Measurements from ENCODE around the gene WDR27. TPM values are rescaled to one million over a fixed set of nuclear protein-coding genes. Genes with fewer than 3 reads are reported as not detected.

WDR27 gene
- total and polyA plus RNA-seq, 10 of the 15 experiments (the other 5 are each of a cell fraction or from before 2014, with no cell fraction given) = 1.9 to 33.2 (median 19.0) TPM

DNA sequence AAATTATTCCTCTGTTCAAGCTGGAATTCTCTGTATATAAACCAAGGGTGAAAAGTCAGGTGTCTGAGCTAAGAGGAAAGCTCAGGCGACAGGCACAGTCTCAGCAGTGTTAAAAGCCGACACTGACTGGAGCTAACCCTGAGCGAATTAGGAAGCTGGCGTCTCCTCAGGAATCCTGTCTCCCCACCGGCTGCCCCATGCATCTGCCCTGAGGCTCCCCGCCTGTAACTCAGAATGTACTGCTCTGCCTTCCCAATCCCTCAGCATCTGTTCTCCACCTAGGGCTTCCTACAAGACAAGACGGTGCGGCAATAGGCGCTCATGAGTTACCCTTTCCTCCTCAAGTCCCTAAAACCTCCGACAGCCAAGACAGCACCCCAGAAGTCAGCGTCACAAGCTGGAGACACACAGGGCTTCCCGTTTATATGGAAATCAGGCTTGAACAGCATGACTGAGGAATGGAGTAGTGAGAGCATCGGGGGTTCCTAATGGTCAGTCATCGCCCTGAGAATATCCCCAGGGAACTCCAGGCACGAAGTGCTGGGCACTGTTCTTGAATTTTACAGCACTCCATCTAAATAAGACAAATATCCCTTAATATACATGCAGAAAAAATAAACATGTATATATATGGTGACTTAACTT lies 33.5 kb downstream of the WDR27 start:
- ATAC-seq (no peak), FAIRE-seq (no peak), DNase-seq (ENCODE audit: low read depth, low spot score) (no peak)
- POLR2A ChIA-PET = no interaction called here
- Histone ChIP-seq H3K36me3 (ENCODE audit: control insufficient read depth in 2 of 2, insufficient read depth in 2 of 2, low read length in 1 of 2) (peaks cover 3 to 9% of the 10 kb centered on the region in 2 experiments), H4K20me1 (ENCODE audit: control insufficient read depth, insufficient read depth) (no peaks in the 10 kb centered on the region), H3K9ac (ENCODE audit: control insufficient read depth, insufficient read depth, low read length) (no peak overlapping the region), H3K79me2 (ENCODE audit: control insufficient read depth, insufficient read depth, low read length) (no peaks in the 10 kb centered on the region), H3K4me2 (ENCODE audit: control insufficient read depth, insufficient read depth) (no peak overlapping the region), H3K9me3 (replicated peaks; ENCODE audit: control insufficient read depth, insufficient read depth, low read length) (no peaks in the 10 kb centered on the region), H3K27ac (ENCODE audit: control insufficient read depth, insufficient read depth) (no peak overlapping the region), H2AFZ (ENCODE audit: control insufficient read depth, low read depth, low read length) (no peak overlapping the region), H3K27me3 (replicated peaks in 1 of 2; ENCODE audit: control insufficient read depth in 2 of 2, insufficient read depth in 2 of 2, low read length in 1 of 2) (no peaks in the 10 kb centered on the region), H3K4me3 (no peak overlapping the region), H3K4me1 (ENCODE audit: control insufficient read depth, insufficient read depth, low read length) (no peaks in the 10 kb centered on the region)
- intact Hi-C loops (cut with micrococcal nuclease; ENCODE audit: unreplicated experiment) (no loop called here), in situ Hi-C loops (cut with MboI) (no loop called here)
- no TSS peak for BruUV-seq (replicated peaks)
- SMC1A ChIA-PET (ENCODE audit: uncharacterized antibody, unreplicated experiment) = no interaction called here
- RAD21 ChIA-PET (ENCODE audit: unreplicated experiment) = no interaction called here
- WGBS (ENCODE audit: insufficient coverage, insufficient replicate concordance, low lambda C conversion rate, missing lambda C conversion rate) = 95% methylated on average over 15 of the region's 15 CpGs
- CTCF ChIA-PET = no interaction called here
- TF ChIP-seq NFYA (IDR thresholded peaks at IDR 0.05; ENCODE audit: borderline replicate concordance, low read depth, low read length) (no peak), PKNOX1 (IDR thresholded peaks at IDR 0.05) (no peak), MYB (IDR thresholded peaks at IDR 0.05; ENCODE audit: borderline replicate concordance, low read depth, low read length) (no peak), BRCA1 (IDR thresholded peaks at IDR 0.05; ENCODE audit: low read depth, low read length) (no peak), MYC (IDR thresholded peaks at IDR 0.05; ENCODE audit: insufficient read depth, insufficient read length, insufficient replicate concordance, low read length, severe bottlenecking) (no peak), ELK1 (IDR thresholded peaks at IDR 0.05; ENCODE audit: low read depth, low read length) (no peak), SIN3A (IDR thresholded peaks at IDR 0.05; ENCODE audit: low read depth, low read length) (no peak), RUNX3 (IDR thresholded peaks at IDR 0.05; ENCODE audit: low read length) (no peak), SMC3 (IDR thresholded peaks at IDR 0.05; ENCODE audit: borderline replicate concordance, low read length) (no peak), GATAD2B (conservative IDR thresholded peaks at IDR 0.05; ENCODE audit: low read depth) (no peak), RAD51 (IDR thresholded peaks at IDR 0.05) (no peak), SP1 (IDR thresholded peaks at IDR 0.05; ENCODE audit: low read depth, low read length) (no peak), ZBED1 (IDR thresholded peaks at IDR 0.05; ENCODE audit: borderline replicate concordance) (no peak)
- TF ChIP-seq, protein P1, sequence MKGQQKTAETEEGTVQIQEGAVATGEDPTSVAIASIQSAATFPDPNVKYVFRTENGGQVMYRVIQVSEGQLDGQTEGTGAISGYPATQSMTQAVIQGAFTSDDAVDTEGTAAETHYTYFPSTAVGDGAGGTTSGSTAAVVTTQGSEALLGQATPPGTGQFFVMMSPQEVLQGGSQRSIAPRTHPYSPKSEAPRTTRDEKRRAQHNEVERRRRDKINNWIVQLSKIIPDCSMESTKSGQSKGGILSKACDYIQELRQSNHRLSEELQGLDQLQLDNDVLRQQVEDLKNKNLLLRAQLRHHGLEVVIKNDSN (IDR thresholded peaks at IDR 0.05; ENCODE audit: borderline replicate concordance, extremely low read length, insufficient read depth, low read depth, low read length) = no peak
- TF ChIP-seq, protein P2, sequence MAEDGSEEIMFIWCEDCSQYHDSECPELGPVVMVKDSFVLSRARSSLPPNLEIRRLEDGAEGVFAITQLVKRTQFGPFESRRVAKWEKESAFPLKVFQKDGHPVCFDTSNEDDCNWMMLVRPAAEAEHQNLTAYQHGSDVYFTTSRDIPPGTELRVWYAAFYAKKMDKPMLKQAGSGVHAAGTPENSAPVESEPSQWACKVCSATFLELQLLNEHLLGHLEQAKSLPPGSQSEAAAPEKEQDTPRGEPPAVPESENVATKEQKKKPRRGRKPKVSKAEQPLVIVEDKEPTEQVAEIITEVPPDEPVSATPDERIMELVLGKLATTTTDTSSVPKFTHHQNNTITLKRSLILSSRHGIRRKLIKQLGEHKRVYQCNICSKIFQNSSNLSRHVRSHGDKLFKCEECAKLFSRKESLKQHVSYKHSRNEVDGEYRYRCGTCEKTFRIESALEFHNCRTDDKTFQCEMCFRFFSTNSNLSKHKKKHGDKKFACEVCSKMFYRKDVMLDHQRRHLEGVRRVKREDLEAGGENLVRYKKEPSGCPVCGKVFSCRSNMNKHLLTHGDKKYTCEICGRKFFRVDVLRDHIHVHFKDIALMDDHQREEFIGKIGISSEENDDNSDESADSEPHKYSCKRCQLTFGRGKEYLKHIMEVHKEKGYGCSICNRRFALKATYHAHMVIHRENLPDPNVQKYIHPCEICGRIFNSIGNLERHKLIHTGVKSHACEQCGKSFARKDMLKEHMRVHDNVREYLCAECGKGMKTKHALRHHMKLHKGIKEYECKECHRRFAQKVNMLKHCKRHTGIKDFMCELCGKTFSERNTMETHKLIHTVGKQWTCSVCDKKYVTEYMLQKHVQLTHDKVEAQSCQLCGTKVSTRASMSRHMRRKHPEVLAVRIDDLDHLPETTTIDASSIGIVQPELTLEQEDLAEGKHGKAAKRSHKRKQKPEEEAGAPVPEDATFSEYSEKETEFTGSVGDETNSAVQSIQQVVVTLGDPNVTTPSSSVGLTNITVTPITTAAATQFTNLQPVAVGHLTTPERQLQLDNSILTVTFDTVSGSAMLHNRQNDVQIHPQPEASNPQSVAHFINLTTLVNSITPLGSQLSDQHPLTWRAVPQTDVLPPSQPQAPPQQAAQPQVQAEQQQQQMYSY (CRISPR knock-in tag; IDR thresholded peaks at IDR 0.05) = no peak
- TF ChIP-seq, protein P3, sequence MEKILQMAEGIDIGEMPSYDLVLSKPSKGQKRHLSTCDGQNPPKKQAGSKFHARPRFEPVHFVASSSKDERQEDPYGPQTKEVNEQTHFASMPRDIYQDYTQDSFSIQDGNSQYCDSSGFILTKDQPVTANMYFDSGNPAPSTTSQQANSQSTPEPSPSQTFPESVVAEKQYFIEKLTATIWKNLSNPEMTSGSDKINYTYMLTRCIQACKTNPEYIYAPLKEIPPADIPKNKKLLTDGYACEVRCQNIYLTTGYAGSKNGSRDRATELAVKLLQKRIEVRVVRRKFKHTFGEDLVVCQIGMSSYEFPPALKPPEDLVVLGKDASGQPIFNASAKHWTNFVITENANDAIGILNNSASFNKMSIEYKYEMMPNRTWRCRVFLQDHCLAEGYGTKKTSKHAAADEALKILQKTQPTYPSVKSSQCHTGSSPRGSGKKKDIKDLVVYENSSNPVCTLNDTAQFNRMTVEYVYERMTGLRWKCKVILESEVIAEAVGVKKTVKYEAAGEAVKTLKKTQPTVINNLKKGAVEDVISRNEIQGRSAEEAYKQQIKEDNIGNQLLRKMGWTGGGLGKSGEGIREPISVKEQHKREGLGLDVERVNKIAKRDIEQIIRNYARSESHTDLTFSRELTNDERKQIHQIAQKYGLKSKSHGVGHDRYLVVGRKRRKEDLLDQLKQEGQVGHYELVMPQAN (conservative IDR thresholded peaks at IDR 0.05) = no peak
